HepG2 (cell line): ENCODE measurements around the gene PIEZO1. TPM values are rescaled to one million over a fixed set of nuclear protein-coding genes. Genes with fewer than 3 reads are reported as not detected.

ENCODE experiments used
- DRAP1 ChIP-seq: IDR thresholded peaks from 2 replicates; pipeline ENCODE4 v1.6.1; 2016; ENCODE audit warnings: missing genetic modification reagents, missing compliant biosample characterization
- EED ChIP-seq: sonication (generic); formaldehyde crosslinking; IDR thresholded peaks from 2 replicates; pipeline ENCODE4 v1.5.0; 2020; ENCODE audit warnings: mild to moderate bottlenecking, missing genetic modification reagents
- FOSL2 ChIP-seq: sonication (generic); formaldehyde crosslinking; IDR thresholded peaks from 2 replicates; pipeline ENCODE4 v1.4.0; 2020; ENCODE audit warnings: missing genetic modification reagents
- HNRNPH1 ChIP-seq: fragments of 200-400 bp; formaldehyde crosslinking; optimal IDR thresholded peaks from 2 replicates; pipeline ENCODE3; 2017; ENCODE audit warnings: mild to moderate bottlenecking, low read depth, low read length
- HOXD1 ChIP-seq: sonication (generic); formaldehyde crosslinking; IDR thresholded peaks from 2 replicates; pipeline ENCODE4 v1.5.0; 2020; ENCODE audit warnings: missing genetic modification reagents
- JDP2 ChIP-seq: sonication (generic); formaldehyde crosslinking; IDR thresholded peaks from 2 replicates; pipeline ENCODE4 v1.8.1; 2022; ENCODE audit warnings: missing genetic modification reagents, borderline replicate concordance
- KMT2A ChIP-seq: sonication (generic); formaldehyde crosslinking; IDR thresholded peaks from 2 replicates; pipeline ENCODE4 v1.4.0; 2020; ENCODE audit warnings: missing genetic modification reagents
- MIER3 ChIP-seq: IDR thresholded peaks from 2 replicates; pipeline ENCODE4 v1.6.1; 2016; ENCODE audit warnings: missing compliant biosample characterization, borderline replicate concordance
- MXI1 ChIP-seq: IDR thresholded peaks from 3 replicates; pipeline ENCODE4 v1.6.1; 2012; ENCODE audit warnings: low read depth, low read length, inconsistent platforms, borderline replicate concordance
- PCBP1 ChIP-seq: fragments of 200-400 bp; formaldehyde crosslinking; IDR thresholded peaks from 2 replicates; pipeline ENCODE4 v1.6.1; 2017; ENCODE audit warnings: mild to moderate bottlenecking, low read depth, low read length, borderline replicate concordance
- PHF8 ChIP-seq: sonication (generic); formaldehyde crosslinking; IDR thresholded peaks from 2 replicates; pipeline ENCODE4 v1.5.0; 2020; ENCODE audit warnings: missing genetic modification reagents
- RNF2 ChIP-seq: fragments of 450-650 bp; conservative IDR thresholded peaks from 2 replicates; pipeline ENCODE4 v1.6.1; 2016; ENCODE audit warnings: low read depth
- U2AF2 ChIP-seq: fragments of 200-400 bp; formaldehyde crosslinking; IDR thresholded peaks from 2 replicates; pipeline ENCODE4 v1.6.1; 2017; ENCODE audit warnings: low read depth, mild to moderate bottlenecking, low read length
- XRCC5 ChIP-seq: fragments of 200-400 bp; formaldehyde crosslinking; optimal IDR thresholded peaks from 2 replicates; pipeline ENCODE3; 2017; ENCODE audit warnings: mild to moderate bottlenecking, low read length
- ZBTB4 ChIP-seq: sonication (generic); formaldehyde crosslinking; IDR thresholded peaks from 2 replicates; pipeline ENCODE4 v1.4.0; 2020; ENCODE audit warnings: missing genetic modification reagents, mild to moderate bottlenecking, borderline replicate concordance
- ZFP90 ChIP-seq: sonication (generic); formaldehyde crosslinking; IDR thresholded peaks from 2 replicates; pipeline ENCODE4 v1.8.0; 2022; ENCODE audit warnings: missing genetic modification reagents, mild to moderate bottlenecking, inconsistent platforms, borderline replicate concordance
- ZFP91 ChIP-seq: sonication (generic); formaldehyde crosslinking; IDR thresholded peaks from 2 replicates; pipeline ENCODE4 v1.9.0; 2022; ENCODE audit warnings: missing genetic modification reagents, mild to moderate bottlenecking, borderline replicate concordance
- ZNF614 ChIP-seq: IDR thresholded peaks from 2 replicates; pipeline ENCODE4 v1.6.1; 2018; ENCODE audit warnings: missing biosample characterization, missing genetic modification reagents, inconsistent platforms, borderline replicate concordance
- ZNF619 ChIP-seq: sonication (generic); formaldehyde crosslinking; IDR thresholded peaks from 2 replicates; pipeline ENCODE4 v1.4.0; 2020; ENCODE audit warnings: mild to moderate bottlenecking, missing genetic modification reagents
- ZNF800 ChIP-seq: sonication (generic); formaldehyde crosslinking; IDR thresholded peaks from 2 replicates; pipeline ENCODE4 v1.4.0; 2020; ENCODE audit warnings: missing genetic modification reagents
- polyA plus RNA-seq, 8 experiments: library from polyadenylated mRNA; depleted of rRNA in 3 of 8; stranded (reverse) in 7 of 8; unstranded in 1 of 8; fragments of >200 nt; fragmentation: Illumina TruSeq in 4 of 8; extraction: Trizol in 4 of 8; gene quantifications; 2 replicates each; pipeline versions ENCODE4 v1.2.1 to v1.2.3, GENCODE V29; 2011 to 2016; ENCODE audit warnings: low read depth in 4 of 8, missing spikeins in 1 of 8, mixed read lengths in 1 of 8; ENCODE audit not compliant: insufficient read depth in 1 of 8
- total RNA-seq, 5 experiments: library from RNA; depleted of rRNA; stranded (reverse); fragments of >200 nt; fragmentation: Illumina TruSeq; extraction: Trizol; gene quantifications; 2 replicates each; pipeline ENCODE4 v1.2.3, GENCODE V29; 2016; ENCODE audit warnings: low read depth in 1 of 5

Gene PIEZO1
- total and polyA plus RNA-seq, 2 of the 13 experiments (the other 11 are each of a cell fraction or from before 2014, with no cell fraction given) = 67.9 to 85.0 TPM

DNA sequence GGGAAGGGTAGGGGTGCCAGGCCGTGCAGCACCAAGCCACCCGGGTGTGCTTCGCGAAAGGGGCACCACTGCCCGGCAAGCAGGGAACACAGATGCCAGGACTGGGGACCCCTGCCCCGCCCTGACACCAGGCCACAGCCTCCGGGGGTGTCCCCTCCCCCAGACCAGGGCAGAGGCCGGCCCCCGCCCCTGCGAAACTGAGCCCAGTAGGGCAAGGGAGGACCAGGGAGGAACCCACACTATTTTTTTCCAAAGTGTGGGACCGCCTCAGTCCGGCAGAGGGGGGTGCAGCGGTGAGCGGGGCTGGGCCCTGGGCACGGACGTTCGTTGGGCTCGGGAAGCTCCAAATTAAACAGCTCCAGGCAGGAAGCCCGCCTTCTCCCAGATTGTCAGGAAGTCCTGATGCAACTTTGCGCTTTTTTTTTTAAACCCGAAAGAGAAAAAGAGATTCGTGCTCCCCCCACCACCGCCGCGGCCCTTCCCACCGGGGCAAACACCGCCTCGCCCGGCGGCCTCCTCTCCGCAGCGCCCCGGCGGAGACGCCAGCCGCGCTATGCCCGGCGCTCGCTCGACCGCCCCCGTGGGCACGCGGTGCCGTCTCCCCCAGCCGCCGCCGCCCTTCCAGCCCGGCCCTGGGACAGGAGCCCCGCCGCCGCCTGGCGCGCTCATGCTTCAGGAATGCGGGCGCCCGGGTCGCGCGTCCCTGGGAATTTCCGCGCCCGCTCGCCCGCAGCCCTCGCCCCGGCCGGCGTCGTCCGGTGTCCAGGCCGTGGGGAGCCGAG is 755 bp downstream of the PIEZO1 start (continued):
- no peak for TF ChIP-seq ZNF614
- peak; percentile 23 for TF ChIP-seq HNRNPH1
- TF ChIP-seq ZNF619 = no peak
- TF ChIP-seq ZBTB4 (CRISPR knock-in tag) = no peak
- peak; percentile 71; the same call in 1 of the 3 replicates for TF ChIP-seq MXI1
- peak; percentile 40; the same call in 1 of the 2 replicates for TF ChIP-seq ZFP90
- peak; percentile 12 for TF ChIP-seq XRCC5
- TF ChIP-seq ZNF800 = 0 out of 2 replicates have a peak, but pooled peaks have one; percentile 44
- TF ChIP-seq PHF8 (CRISPR knock-in tag) = peak; percentile 59
- TF ChIP-seq HOXD1 (CRISPR knock-in tag) = peak; percentile 46; the same call in 1 of the 2 replicates
- no peak for TF ChIP-seq FOSL2 (CRISPR knock-in tag)
- TF ChIP-seq ZFP91 (CRISPR knock-in tag) = no peak
- TF ChIP-seq JDP2 (CRISPR knock-in tag) = no peak; the same call in 1 of the 2 replicates
- peak; percentile 65; the same call in 1 of the 2 replicates for TF ChIP-seq RNF2
- peak; percentile 39; the same call in 1 of the 2 replicates for TF ChIP-seq KMT2A (CRISPR knock-in tag)
- 0 out of 2 replicates have a peak, but pooled peaks have one; percentile 28 for TF ChIP-seq U2AF2
- TF ChIP-seq PCBP1 = no peak
- peak; percentile 53; the same call in 1 of the 2 replicates for TF ChIP-seq EED (CRISPR knock-in tag)
- TF ChIP-seq MIER3 (CRISPR knock-in tag) = no peak
- TF ChIP-seq DRAP1 (CRISPR knock-in tag) = peak; percentile 28; the same call in 1 of the 2 replicates
